B cell (primary cell): ENCODE data around the gene XYLT1. TPM values are rescaled to one million over a fixed set of nuclear protein-coding genes. Genes with fewer than 3 reads are reported as not detected.

Experiments
- ATAC-seq: fragments of 200-7000 bp; cut with Tn5 transposase; one replicate; pipeline ENCODE4 v1.10.0; 2021; ENCODE audit warnings: low read depth, mild to moderate bottlenecking, moderate number of reproducible peaks, moderate library complexity
- CTCF ChIA-PET: fragments of 350-600 bp; sonication (Branson Sonifier 250); formaldehyde crosslinking; loops from one replicate; lab custom pipeline; 2021; ENCODE audit warnings: antibody characterized with exemption, inconsistent platforms; lab: Charles Lee
- POLR2A ChIA-PET: fragments of 350-600 bp; sonication (Branson Sonifier 250); formaldehyde crosslinking; loops from one replicate; lab custom pipeline; 2021; ENCODE audit warnings: antibody characterized with exemption; lab: Charles Lee
- DNase-seq: peaks from one replicate; pipeline ENCODE4 v3.0.0; 2013
- H2AFZ ChIP-seq: 2 replicates; pipeline ENCODE4 v1.6.1; 2012; ENCODE audit warnings: mild to moderate bottlenecking, low read depth, low read length; ENCODE audit not compliant: insufficient read depth, poor library complexity, severe bottlenecking
- H3K27ac ChIP-seq, 2 donors: 1 replicate in 1 of 2; 2 replicates in 1 of 2; pipeline ENCODE4 v1.5.1; 2012 to 2013; ENCODE audit warnings: low read length in 2 of 2, mild to moderate bottlenecking in 2 of 2, moderate library complexity in 1 of 2
- H3K27me3 ChIP-seq, 4 experiments: fragments of 200-600 bp in 1 of 4; sonication (generic) in 1 of 4; replicated peaks in 1 of 4; 1 replicate in 2 of 4; 2 replicates in 2 of 4; pipeline versions ENCODE4 v1.6.1 to v1.7.0; 2013 to 2016; ENCODE audit warnings: low read length in 3 of 4, mild to moderate bottlenecking in 2 of 4, mixed read lengths in 1 of 4, moderate library complexity in 1 of 4; ENCODE audit not compliant: insufficient read depth in 4 of 4, control insufficient read depth in 3 of 4; ENCODE audit errors: control extremely low read depth in 1 of 4
- H3K36me3 ChIP-seq, 2 experiments: replicated peaks in 1 of 2; 1 replicate in 1 of 2; 2 replicates in 1 of 2; pipeline versions ENCODE4 v1.6.1 to v1.7.1; 2013; ENCODE audit warnings: low read length in 1 of 2; ENCODE audit not compliant: insufficient read depth in 2 of 2, control insufficient read depth in 1 of 2; ENCODE audit errors: control extremely low read depth in 1 of 2, extremely low read depth in 1 of 2
- H3K4me1 ChIP-seq, 2 donors: fragments of 200-600 bp in 1 of 2; sonication (generic) in 1 of 2; 1 replicate in 1 of 2; 2 replicates in 1 of 2; pipeline versions ENCODE4 v1.5.1 to v1.6.1; 2013 to 2017; ENCODE audit warnings: low read length in 2 of 2; ENCODE audit not compliant: control insufficient read depth in 2 of 2, insufficient read depth in 2 of 2
- H3K4me2 ChIP-seq: replicated peaks from 2 replicates; pipeline ENCODE3; 2012; ENCODE audit warnings: mild to moderate bottlenecking, low read depth, low read length; ENCODE audit not compliant: poor library complexity, severe bottlenecking
- H3K4me3 ChIP-seq, 5 experiments: fragments of 200-600 bp in 1 of 5; sonication (generic) in 1 of 5; 1 replicate in 3 of 5; 2 replicates in 2 of 5; pipeline versions ENCODE4 v1.5.1 to v1.7.0; 2011 to 2016; ENCODE audit warnings: low read length in 4 of 5, mild to moderate bottlenecking in 4 of 5, low read depth in 2 of 5, control low read depth in 1 of 5, moderate library complexity in 1 of 5; ENCODE audit not compliant: insufficient read depth in 1 of 5; ENCODE audit errors: control extremely low read depth in 1 of 5, extremely low read depth in 1 of 5
- H3K79me2 ChIP-seq: fragments of 200-600 bp; sonication (generic); one replicate; pipeline ENCODE4 v1.6.0; 2016; ENCODE audit warnings: low read length; ENCODE audit not compliant: control insufficient read depth, insufficient read depth
- H3K9ac ChIP-seq: fragments of 200-600 bp; sonication (generic); 2 replicates; pipeline ENCODE4 v1.6.1; 2017; ENCODE audit warnings: mild to moderate bottlenecking, low read length, moderate library complexity
- H3K9me3 ChIP-seq, 3 donors: one replicate each; pipeline versions ENCODE4 v1.6.1 to v1.7.1; 2013; ENCODE audit warnings: low read length in 2 of 3; ENCODE audit not compliant: control insufficient read depth in 2 of 3, insufficient read depth in 1 of 3; ENCODE audit errors: control extremely low read depth in 1 of 3
- H4K20me1 ChIP-seq: 2 replicates; pipeline ENCODE4 v1.6.0; 2012; ENCODE audit warnings: mild to moderate bottlenecking, low read length; ENCODE audit not compliant: insufficient read depth, control insufficient read depth, poor library complexity, severe bottlenecking
- H3K27ac Mint-ChIP-seq: one replicate; pipeline ENCODE4 v1.8.0; 2021; ENCODE audit warnings: mixed read lengths
- H3K27me3 Mint-ChIP-seq: one replicate; pipeline ENCODE4 v1.8.0; 2021; ENCODE audit warnings: mixed read lengths
- H3K4me1 Mint-ChIP-seq: one replicate; pipeline ENCODE4 v1.8.0; 2021; ENCODE audit warnings: mixed read lengths
- H3K4me3 Mint-ChIP-seq: one replicate; pipeline ENCODE4 v1.8.0; 2021; ENCODE audit warnings: mixed read lengths
- H3K9me3 Mint-ChIP-seq: one replicate; pipeline ENCODE4 v1.8.0; 2022; ENCODE audit warnings: mixed read lengths; ENCODE audit not compliant: insufficient read depth
- EZH2 ChIP-seq: IDR thresholded peaks from 2 replicates; pipeline ENCODE4 v1.6.1; 2012; ENCODE audit warnings: borderline replicate concordance, low read depth, mild to moderate bottlenecking, moderate library complexity, low read length; ENCODE audit not compliant: insufficient read depth, poor library complexity, severe bottlenecking
- WGBS: methylation state at CpG from one replicate; pipeline ENCODE4 v1.1.5; 2013; ENCODE audit warnings: missing lambda C conversion rate; ENCODE audit not compliant: insufficient coverage; 5-methylcytosine and 5-hydroxymethylcytosine counted together
- intact Hi-C: fragments of 100-400 bp; cut with micrococcal nuclease; formaldehyde crosslinking; loops from one replicate; pipeline ENCODE4 v1.10.0; 2022
- polyA plus RNA-seq: library from polyadenylated mRNA; depleted of rRNA; stranded (reverse); fragments of >200 nt; gene quantifications from 2 replicates; pipeline ENCODE4 v1.2.3, GENCODE V29; 2012
- total RNA-seq, 2 donors: library from RNA; stranded (reverse); fragments of 120-200 nt in 1 of 2; gene quantifications; 1 replicate in 1 of 2; 2 replicates in 1 of 2; pipeline versions ENCODE4 v1.2.3 to v1.2.4, GENCODE V29; 2013 to 2022
- TF ChIP-seq, protein P1 (sequence below): fragments of 200-600 bp; IDR thresholded peaks from one replicate; pipeline ENCODE4 v1.8.0; 2022; ENCODE audit warnings: antibody characterized with exemption, mild to moderate bottlenecking

XYLT1 gene
- total and polyA plus RNA-seq, 2 donors (not counting 1 experiment from before 2014, with no cell fraction given): 8.7 to 59.6 TPM

DNA sequence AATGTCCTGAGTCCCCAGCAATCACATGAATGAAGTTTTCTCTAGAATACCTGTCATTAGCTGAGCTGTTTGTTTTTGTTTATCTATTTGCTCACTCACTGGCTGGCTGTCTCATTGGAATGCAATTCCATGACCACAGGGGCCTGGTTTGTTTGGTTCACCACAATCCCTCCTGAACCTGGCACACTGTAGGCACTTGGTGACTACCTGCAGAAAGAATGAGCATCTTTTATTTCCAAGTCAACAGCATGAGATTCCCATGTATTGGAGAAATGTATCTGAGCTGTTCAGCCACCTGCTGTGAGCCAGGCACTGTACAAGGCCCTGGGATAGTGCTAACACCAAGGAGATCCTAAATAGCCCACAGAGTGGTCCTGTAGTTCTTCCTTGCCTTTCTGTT, 345.1 kb downstream of the XYLT1 start:
- ChIA-PET POLR2A (no interaction called here), CTCF (no interaction called here)
- H3K27me3 Mint-ChIP-seq: no peaks in the 10 kb centered on the region
- peaks cover 3 to 59% of the 10 kb centered on the region in 2 experiments for H3K36me3 ChIP-seq
- ATAC-seq (no peak), DNase-seq (no peak)
- H3K4me3 ChIP-seq: no peak overlapping the region
- H3K4me2 ChIP-seq: no peak overlapping the region
- no peak overlapping the region for H3K9ac ChIP-seq
- peaks cover 8% of the 10 kb centered on the region for H3K9me3 Mint-ChIP-seq
- peaks cover 9% of the 10 kb centered on the region for H3K4me1 Mint-ChIP-seq
- TF ChIP-seq EZH2: no peak
- TF ChIP-seq, protein P1, sequence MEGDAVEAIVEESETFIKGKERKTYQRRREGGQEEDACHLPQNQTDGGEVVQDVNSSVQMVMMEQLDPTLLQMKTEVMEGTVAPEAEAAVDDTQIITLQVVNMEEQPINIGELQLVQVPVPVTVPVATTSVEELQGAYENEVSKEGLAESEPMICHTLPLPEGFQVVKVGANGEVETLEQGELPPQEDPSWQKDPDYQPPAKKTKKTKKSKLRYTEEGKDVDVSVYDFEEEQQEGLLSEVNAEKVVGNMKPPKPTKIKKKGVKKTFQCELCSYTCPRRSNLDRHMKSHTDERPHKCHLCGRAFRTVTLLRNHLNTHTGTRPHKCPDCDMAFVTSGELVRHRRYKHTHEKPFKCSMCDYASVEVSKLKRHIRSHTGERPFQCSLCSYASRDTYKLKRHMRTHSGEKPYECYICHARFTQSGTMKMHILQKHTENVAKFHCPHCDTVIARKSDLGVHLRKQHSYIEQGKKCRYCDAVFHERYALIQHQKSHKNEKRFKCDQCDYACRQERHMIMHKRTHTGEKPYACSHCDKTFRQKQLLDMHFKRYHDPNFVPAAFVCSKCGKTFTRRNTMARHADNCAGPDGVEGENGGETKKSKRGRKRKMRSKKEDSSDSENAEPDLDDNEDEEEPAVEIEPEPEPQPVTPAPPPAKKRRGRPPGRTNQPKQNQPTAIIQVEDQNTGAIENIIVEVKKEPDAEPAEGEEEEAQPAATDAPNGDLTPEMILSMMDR: no peak
- no peak overlapping the region for H2AFZ ChIP-seq
- H3K27ac ChIP-seq: no peak overlapping the region
- H4K20me1 ChIP-seq: peaks cover 8% of the 10 kb centered on the region
- H3K4me3 Mint-ChIP-seq: no peak overlapping the region
- no peaks in the 10 kb centered on the region for H3K9me3 ChIP-seq
- no peaks in the 10 kb centered on the region for H3K27me3 ChIP-seq
- no peaks in the 10 kb centered on the region for H3K79me2 ChIP-seq
- no peak overlapping the region for H3K27ac Mint-ChIP-seq
- peaks cover 2 to 3% of the 10 kb centered on the region in 2 donors for H3K4me1 ChIP-seq
- intact Hi-C loops: no loop called here

GRCh38 chr16:17117906-17118577, 352.7 kb downstream of the XYLT1 start:
- CTCF ChIA-PET: no interaction called here
- ATAC-seq (no peak), DNase-seq (no peak)
- H3K27ac ChIP-seq: no peak overlapping the region
- H3K4me2 ChIP-seq: no peak overlapping the region
- H2AFZ ChIP-seq: no peak overlapping the region
- peaks cover 0 to 5% (median 0%) of the 10 kb centered on the region in 3 donors for H3K9me3 ChIP-seq
- H3K27me3 ChIP-seq: no peaks in the 10 kb centered on the region
- H3K4me3 Mint-ChIP-seq: no peak overlapping the region
- intact Hi-C loops: no loop called here
- TF ChIP-seq EZH2: no peak
- TF ChIP-seq, protein P1: no peak
- no peaks in the 10 kb centered on the region for H4K20me1 ChIP-seq
- POLR2A ChIA-PET: no interaction called here
- WGBS: 100% methylated on average over 2 of the region's 5 CpGs
- no peak overlapping the region for H3K9ac ChIP-seq
- H3K27me3 Mint-ChIP-seq: no peaks in the 10 kb centered on the region
- peaks cover 3% of the 10 kb centered on the region for H3K9me3 Mint-ChIP-seq
- no peaks in the 10 kb centered on the region for H3K4me1 Mint-ChIP-seq
- peaks cover 9 to 34% of the 10 kb centered on the region in 2 experiments for H3K36me3 ChIP-seq
- no peaks in the 10 kb centered on the region for H3K4me1 ChIP-seq
- H3K79me2 ChIP-seq: no peaks in the 10 kb centered on the region
- no peak overlapping the region for H3K4me3 ChIP-seq
- H3K27ac Mint-ChIP-seq: no peak overlapping the region
